PC-9 (cell line): ENCODE results near the gene WDFY1. TPM values are rescaled to one million over a fixed set of nuclear protein-coding genes. Genes with fewer than 3 reads are reported as not detected.

Experiments used
- BruUV-seq: library from RNA; stranded (reverse); fragments of 400-500 nt; replicated peaks from 2 replicates; lab custom pipeline; 2021; lab: Mats Ljungman, UMichigan
- CTCF ChIA-PET: fragments of 300-600 bp; sonication (Branson Sonifier 250); formaldehyde crosslinking; loops from one replicate; lab custom pipeline; 2022; ENCODE audit warnings: antibody characterized with exemption; lab: Charles Lee
- POLR2A ChIA-PET: fragments of 300-600 bp; sonication (Branson Sonifier 250); formaldehyde crosslinking; loops from one replicate; lab custom pipeline; 2022; ENCODE audit warnings: antibody characterized with exemption; ENCODE audit not compliant: unreplicated experiment; lab: Charles Lee
- DNase-seq, 2 experiments: peaks; one replicate each; pipeline versions ENCODE4 v3.0.0 to v3.0.0-alpha.2; 2015 to 2022; ENCODE audit warnings: mixed read lengths in 1 of 2
- H2AFZ ChIP-seq: fragments of 200-600 bp; sonication (generic); 2 replicates; pipeline ENCODE4 v1.8.1; 2017; ENCODE audit warnings: antibody characterized with exemption
- H3F3A ChIP-seq: fragments of 200-600 bp; sonication (generic); 2 replicates; pipeline ENCODE4 v1.8.1; 2017; ENCODE audit warnings: antibody characterized with exemption, mild to moderate bottlenecking, low read depth; ENCODE audit not compliant: insufficient read depth
- H3K27ac ChIP-seq: fragments of 200-600 bp; sonication (generic); 2 replicates; pipeline ENCODE4 v1.6.1; 2016; ENCODE audit warnings: mixed run types
- H3K27me3 ChIP-seq: fragments of 200-600 bp; sonication (generic); 2 replicates; pipeline ENCODE4 v1.6.1; 2016; ENCODE audit warnings: low read depth, mixed run types; ENCODE audit not compliant: insufficient read depth
- H3K36me3 ChIP-seq: fragments of 200-600 bp; sonication (generic); 2 replicates; pipeline ENCODE4 v1.6.1; 2016; ENCODE audit warnings: low read depth, mixed run types
- H3K4me1 ChIP-seq: fragments of 200-600 bp; sonication (generic); replicated peaks from 2 replicates; pipeline ENCODE4 v1.6.1; 2016; ENCODE audit warnings: mixed run types; ENCODE audit not compliant: insufficient read depth
- H3K4me2 ChIP-seq: fragments of 200-600 bp; sonication (generic); 2 replicates; pipeline ENCODE4 v1.6.1; 2017; ENCODE audit warnings: mixed run types
- H3K4me3 ChIP-seq: fragments of 200-600 bp; sonication (generic); 2 replicates; pipeline ENCODE4 v1.6.1; 2016; ENCODE audit warnings: mixed run types
- H3K79me2 ChIP-seq: fragments of 200-600 bp; sonication (generic); 2 replicates; pipeline ENCODE4 v1.6.1; 2017; ENCODE audit warnings: low read depth, mixed run types
- H3K9me2 ChIP-seq: fragments of 200-600 bp; sonication (generic); 2 replicates; pipeline ENCODE4 v1.8.1; 2017; ENCODE audit warnings: mild to moderate bottlenecking; ENCODE audit not compliant: insufficient read depth
- H3K9me3 ChIP-seq: fragments of 200-600 bp; sonication (generic); 2 replicates; pipeline ENCODE4 v1.8.1; 2016; ENCODE audit warnings: low read depth; ENCODE audit not compliant: insufficient read depth
- H4K20me1 ChIP-seq: fragments of 200-600 bp; sonication (generic); 2 replicates; pipeline ENCODE4 v1.8.1; 2017; ENCODE audit not compliant: insufficient read depth
- EZH2 ChIP-seq: fragments of 200-600 bp; sonication (generic); IDR thresholded peaks from 2 replicates; pipeline ENCODE4 v1.8.0; 2017; ENCODE audit warnings: antibody characterized with exemption, low read depth
- intact Hi-C: fragments of 100-400 bp; cut with micrococcal nuclease; formaldehyde crosslinking; loops from one replicate; pipeline ENCODE4 v1.10.0; 2022; ENCODE audit not compliant: unreplicated experiment
- total RNA-seq: library from RNA; stranded (reverse); gene quantifications from 2 replicates; pipeline ENCODE4 v1.2.3, GENCODE V29; 2021
- TF ChIP-seq, protein P1 (sequence below): fragments of 200-600 bp; sonication (generic); conservative IDR thresholded peaks from 2 replicates; pipeline ENCODE4 v1.6.1; 2017; ENCODE audit warnings: mixed run types, antibody characterized with exemption, mild to moderate bottlenecking, moderate library complexity

WDFY1 gene
- total RNA-seq, 1 experiment from 2014 or later = 81.9 TPM

DNA sequence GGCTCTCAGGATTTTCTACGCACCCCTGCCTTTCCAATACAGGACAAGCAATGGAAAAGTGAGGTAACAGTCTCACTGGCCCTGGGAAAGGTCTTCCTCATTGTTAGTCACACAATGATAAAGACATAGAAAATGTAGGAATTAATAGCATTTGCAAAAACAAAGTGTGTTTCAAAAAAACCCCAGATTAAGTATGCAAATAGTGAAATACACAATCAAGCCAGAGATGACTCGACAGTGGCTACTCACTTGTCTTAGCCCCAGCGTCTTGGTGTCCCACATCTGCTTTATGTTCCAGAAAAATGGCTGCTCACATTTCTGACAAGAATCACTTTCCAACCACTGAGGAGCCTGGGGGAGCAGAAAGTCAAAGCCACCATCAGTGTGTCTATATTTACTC lies 60.7 kb downstream of the WDFY1 start:
- no TSS peak for BruUV-seq
- no peak for TF ChIP-seq EZH2
- TF ChIP-seq, protein P1, sequence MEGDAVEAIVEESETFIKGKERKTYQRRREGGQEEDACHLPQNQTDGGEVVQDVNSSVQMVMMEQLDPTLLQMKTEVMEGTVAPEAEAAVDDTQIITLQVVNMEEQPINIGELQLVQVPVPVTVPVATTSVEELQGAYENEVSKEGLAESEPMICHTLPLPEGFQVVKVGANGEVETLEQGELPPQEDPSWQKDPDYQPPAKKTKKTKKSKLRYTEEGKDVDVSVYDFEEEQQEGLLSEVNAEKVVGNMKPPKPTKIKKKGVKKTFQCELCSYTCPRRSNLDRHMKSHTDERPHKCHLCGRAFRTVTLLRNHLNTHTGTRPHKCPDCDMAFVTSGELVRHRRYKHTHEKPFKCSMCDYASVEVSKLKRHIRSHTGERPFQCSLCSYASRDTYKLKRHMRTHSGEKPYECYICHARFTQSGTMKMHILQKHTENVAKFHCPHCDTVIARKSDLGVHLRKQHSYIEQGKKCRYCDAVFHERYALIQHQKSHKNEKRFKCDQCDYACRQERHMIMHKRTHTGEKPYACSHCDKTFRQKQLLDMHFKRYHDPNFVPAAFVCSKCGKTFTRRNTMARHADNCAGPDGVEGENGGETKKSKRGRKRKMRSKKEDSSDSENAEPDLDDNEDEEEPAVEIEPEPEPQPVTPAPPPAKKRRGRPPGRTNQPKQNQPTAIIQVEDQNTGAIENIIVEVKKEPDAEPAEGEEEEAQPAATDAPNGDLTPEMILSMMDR = no peak
- Histone ChIP-seq H3K9me3 (no peaks in the 10 kb centered on the region), H3K27ac (no peak overlapping the region), H3K4me3 (no peak overlapping the region), H2AFZ (no peak overlapping the region), H3K4me1 (no peaks in the 10 kb centered on the region), H3F3A (no peaks in the 10 kb centered on the region), H3K27me3 (no peaks in the 10 kb centered on the region), H4K20me1 (no peaks in the 10 kb centered on the region), H3K4me2 (no peak overlapping the region), H3K36me3 (0 out of 2 replicates have a peak, but pooled peaks cover 4% of the 10 kb centered on the region), H3K79me2 (no peaks in the 10 kb centered on the region), H3K9me2 (no peaks in the 10 kb centered on the region)
- no peak for DNase-seq
- CTCF ChIA-PET = no interaction called here
- intact Hi-C loops = no loop called here
- POLR2A ChIA-PET = no interaction called here

DNA sequence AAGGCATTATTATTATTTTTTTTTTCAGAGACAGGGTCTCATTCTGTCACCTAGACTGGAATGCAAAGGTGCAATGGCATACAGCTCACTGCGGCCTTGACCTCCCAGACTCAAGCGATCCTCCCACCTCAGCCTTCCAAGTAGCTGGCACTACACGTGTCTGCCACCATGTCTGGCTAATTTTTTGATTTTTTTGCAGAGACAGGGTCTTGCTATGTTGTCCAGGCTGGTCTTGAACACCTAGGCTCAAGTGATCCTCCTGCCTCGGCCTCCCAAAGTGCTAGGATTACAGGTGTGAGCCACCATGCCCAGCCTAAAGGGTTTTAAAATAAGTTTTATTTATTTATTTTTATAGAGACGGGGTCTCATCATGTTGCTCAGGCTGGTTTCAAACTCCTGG lies 62.4 kb downstream of the WDFY1 start:
- no peaks in the 10 kb centered on the region for H3K9me2 ChIP-seq
- no peak overlapping the region for H3K4me2 ChIP-seq
- no peaks in the 10 kb centered on the region for H3K9me3 ChIP-seq
- ChIA-PET POLR2A (interaction anchor here (0.6 kb wide), 1 partner anchor 122 kb away, joined by 5 read pairs; no protein-coding TSS in a partner anchor), CTCF (no interaction called here)
- no TSS peak for BruUV-seq
- intact Hi-C loops = no loop called here
- H3K79me2 ChIP-seq = no peaks in the 10 kb centered on the region
- H3K4me3 ChIP-seq = no peak overlapping the region
- peaks cover 15% of the 10 kb centered on the region for H3K4me1 ChIP-seq
- DNase-seq = no peak
- no peak overlapping the region for H2AFZ ChIP-seq
- TF ChIP-seq EZH2 = no peak
- TF ChIP-seq, protein P1 = no peak
- H3K27ac ChIP-seq = no peak overlapping the region
- no peaks in the 10 kb centered on the region for H3K27me3 ChIP-seq
- no peaks in the 10 kb centered on the region for H4K20me1 ChIP-seq
- peaks cover 11% of the 10 kb centered on the region; the same call in 1 of the 2 replicates for H3F3A ChIP-seq
- peaks cover 9% of the 10 kb centered on the region; the same call in 1 of the 2 replicates for H3K36me3 ChIP-seq

GRCh38 chr2:223880796-223881195 lies 64.3 kb downstream of the WDFY1 start:
- no peak for DNase-seq
- H4K20me1 ChIP-seq = no peaks in the 10 kb centered on the region
- H3K27me3 ChIP-seq = no peaks in the 10 kb centered on the region
- no peak overlapping the region for H3K4me2 ChIP-seq
- POLR2A ChIA-PET = no interaction called here
- no peak overlapping the region for H3K4me3 ChIP-seq
- no TSS peak for BruUV-seq
- H3K9me2 ChIP-seq = no peaks in the 10 kb centered on the region
- no peaks in the 10 kb centered on the region for H3K79me2 ChIP-seq
- no peak overlapping the region for H2AFZ ChIP-seq
- H3K27ac ChIP-seq = no peak overlapping the region
- TF ChIP-seq EZH2 = no peak
- TF ChIP-seq, protein P1 = no peak
- peaks cover 26% of the 10 kb centered on the region for H3K4me1 ChIP-seq
- no peaks in the 10 kb centered on the region for H3K9me3 ChIP-seq
- intact Hi-C loops = no loop called here
- H3F3A ChIP-seq = peaks cover 15% of the 10 kb centered on the region; the same call in 1 of the 2 replicates
- CTCF ChIA-PET = no interaction called here
- H3K36me3 ChIP-seq = peaks cover 9% of the 10 kb centered on the region; the same call in 1 of the 2 replicates
